Measurements from ENCODE around the gene CDH4.

GRCh38 chr20:61559706-61560315 lies 307.8 kb downstream of the CDH4 start:
- TF ChIP-seq, protein P1, sequence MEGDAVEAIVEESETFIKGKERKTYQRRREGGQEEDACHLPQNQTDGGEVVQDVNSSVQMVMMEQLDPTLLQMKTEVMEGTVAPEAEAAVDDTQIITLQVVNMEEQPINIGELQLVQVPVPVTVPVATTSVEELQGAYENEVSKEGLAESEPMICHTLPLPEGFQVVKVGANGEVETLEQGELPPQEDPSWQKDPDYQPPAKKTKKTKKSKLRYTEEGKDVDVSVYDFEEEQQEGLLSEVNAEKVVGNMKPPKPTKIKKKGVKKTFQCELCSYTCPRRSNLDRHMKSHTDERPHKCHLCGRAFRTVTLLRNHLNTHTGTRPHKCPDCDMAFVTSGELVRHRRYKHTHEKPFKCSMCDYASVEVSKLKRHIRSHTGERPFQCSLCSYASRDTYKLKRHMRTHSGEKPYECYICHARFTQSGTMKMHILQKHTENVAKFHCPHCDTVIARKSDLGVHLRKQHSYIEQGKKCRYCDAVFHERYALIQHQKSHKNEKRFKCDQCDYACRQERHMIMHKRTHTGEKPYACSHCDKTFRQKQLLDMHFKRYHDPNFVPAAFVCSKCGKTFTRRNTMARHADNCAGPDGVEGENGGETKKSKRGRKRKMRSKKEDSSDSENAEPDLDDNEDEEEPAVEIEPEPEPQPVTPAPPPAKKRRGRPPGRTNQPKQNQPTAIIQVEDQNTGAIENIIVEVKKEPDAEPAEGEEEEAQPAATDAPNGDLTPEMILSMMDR (IDR thresholded peaks at IDR 0.05): no peak
- no peak for TF ChIP-seq POLR2A (IDR thresholded peaks at IDR 0.05)
